HAP-1 (cell line): ENCODE data around the gene PROC.

Experiments
- DNase-seq, 2 experiments: peaks; one replicate each; pipeline ENCODE4 v3.0.0-alpha.2; 2016 to 2020; ENCODE audit warnings: low spot score in 2 of 2
- H3K27me3 ChIP-seq: fragments of 250-450 bp; sonication (Bioruptor Pico); 2 replicates; pipeline ENCODE4 v1.5.1; 2020; ENCODE audit warnings: low read depth, mild to moderate bottlenecking, moderate library complexity
- H3K36me3 ChIP-seq: fragments of 250-450 bp; sonication (Bioruptor Pico); replicated peaks from 2 replicates; pipeline ENCODE4 v1.5.1; 2020; ENCODE audit warnings: mild to moderate bottlenecking
- H3K4me1 ChIP-seq: fragments of 250-450 bp; sonication (Bioruptor Pico); 2 replicates; pipeline ENCODE4 v1.5.1; 2020; ENCODE audit warnings: mild to moderate bottlenecking
- H3K4me3 ChIP-seq: fragments of 250-450 bp; sonication (Bioruptor Pico); 2 replicates; pipeline ENCODE4 v1.5.1; 2020; ENCODE audit warnings: mild to moderate bottlenecking, moderate library complexity
- H3K9me3 ChIP-seq: fragments of 250-450 bp; sonication (Bioruptor Pico); 2 replicates; pipeline ENCODE4 v1.5.1; 2020; ENCODE audit warnings: mild to moderate bottlenecking, moderate library complexity
- in situ Hi-C: fragments of 300-500 bp; cut with MboI; formaldehyde crosslinking; loops from 3 replicates; pipeline ENCODE4 v1.14.3; 2020; ENCODE audit warnings: low sequenced_read_pairs, inconsistent platforms, mixed read lengths

Gene PROC

GRCh38 chr2:127418300-127419111, at the start of gene PROC:
Gene PROC, plus strand, starts transcription at chr2:127418427. Its CDS starts 1,516 bp downstream, at chr2:127419943.
- in situ Hi-C loops = no loop called here
- H3K4me3 ChIP-seq = no peak within 1 kb of the TSS
- H3K9me3 ChIP-seq = 0 out of 2 replicates have a peak, but pooled peaks cover 2% of the 10 kb centered on the region
- no peak for DNase-seq
- no peaks in the 10 kb centered on the region for H3K27me3 ChIP-seq
- H3K4me1 ChIP-seq = peaks cover 11% of the 10 kb centered on the region
- no peaks in the 10 kb centered on the region for H3K36me3 ChIP-seq

DNA sequence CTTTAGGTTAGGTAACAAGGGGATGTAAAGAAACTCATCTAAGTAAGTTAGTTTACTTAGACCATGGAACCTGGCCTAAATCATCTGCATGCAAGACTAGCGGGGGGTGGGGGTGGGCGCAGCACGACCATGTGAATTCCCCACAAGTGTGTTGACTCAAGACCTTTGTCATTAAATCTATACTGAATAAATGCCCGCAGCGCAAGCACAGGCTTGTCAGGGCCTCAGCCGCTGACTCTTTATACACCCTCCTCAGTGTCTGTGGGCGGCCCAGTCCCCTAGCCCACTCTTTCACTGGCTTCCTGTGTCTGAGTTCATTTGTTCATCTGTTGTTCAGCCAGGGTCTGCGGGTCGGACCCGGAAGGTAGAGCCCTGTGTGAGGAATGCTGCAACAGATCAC, 48.2 kb upstream of the PROC start:
- Histone ChIP-seq H3K9me3 (no peaks in the 10 kb centered on the region; the same call in 1 of the 2 replicates), H3K4me1 (peaks cover 43% of the 10 kb centered on the region), H3K4me3 (no peak overlapping the region), H3K27me3 (no peaks in the 10 kb centered on the region), H3K36me3 (no peaks in the 10 kb centered on the region)
- peak; percentile 76 to 82 for DNase-seq
- in situ Hi-C loops = no loop called here

- in situ Hi-C loops = no loop called here
- Histone ChIP-seq H3K4me1 (peaks cover 46% of the 10 kb centered on the region), H3K27me3 (no peaks in the 10 kb centered on the region), H3K4me3 (no peak overlapping the region), H3K9me3 (no peaks in the 10 kb centered on the region; the same call in 1 of the 2 replicates), H3K36me3 (no peaks in the 10 kb centered on the region)
- peak; percentile 57 to 82 for DNase-seq
Measured at GRCh38 chr2:127371037-127371436, 47.2 kb upstream of the PROC start.

GRCh38 chr2:127373362-127374083, 44.7 kb upstream of the PROC start:
- DNase-seq = no peak
- in situ Hi-C loops = no loop called here
- peaks cover 46% of the 10 kb centered on the region for H3K4me1 ChIP-seq
- no peaks in the 10 kb centered on the region for H3K36me3 ChIP-seq
- no peaks in the 10 kb centered on the region; the same call in 1 of the 2 replicates for H3K9me3 ChIP-seq
- no peak overlapping the region for H3K4me3 ChIP-seq
- H3K27me3 ChIP-seq = no peaks in the 10 kb centered on the region

- Histone ChIP-seq H3K4me1 (peaks cover 26% of the 10 kb centered on the region), H3K4me3 (no peak overlapping the region), H3K36me3 (no peaks in the 10 kb centered on the region), H3K9me3 (no peaks in the 10 kb centered on the region; the same call in 1 of the 2 replicates), H3K27me3 (no peaks in the 10 kb centered on the region)
- in situ Hi-C loops = no loop called here
- DNase-seq = no peak
Measured at GRCh38 chr2:127376257-127376656, 42.0 kb upstream of the PROC start.

DNA sequence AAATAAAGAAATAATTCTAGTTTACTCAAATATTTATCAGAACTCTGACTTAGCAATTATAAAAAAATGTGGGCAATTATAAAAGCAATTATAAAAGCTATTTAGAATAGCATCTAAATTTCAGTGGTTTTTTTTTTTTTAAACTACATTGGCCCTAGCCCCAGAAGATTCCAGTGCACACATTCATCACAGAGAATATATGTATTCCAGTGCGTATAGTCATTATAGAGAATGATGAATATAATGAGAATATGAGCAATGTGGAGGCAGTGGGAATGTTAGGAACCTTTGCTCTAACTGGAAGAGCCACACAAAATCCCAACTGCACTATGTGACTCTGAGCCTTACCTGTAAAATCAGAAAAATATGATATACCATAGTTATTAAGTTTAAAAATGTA, 41.0 kb upstream of the PROC start:
- H3K27me3 ChIP-seq = no peaks in the 10 kb centered on the region
- H3K4me3 ChIP-seq = no peak overlapping the region
- no peaks in the 10 kb centered on the region for H3K36me3 ChIP-seq
- H3K4me1 ChIP-seq = peaks cover 16% of the 10 kb centered on the region
- in situ Hi-C loops = no loop called here
- no peaks in the 10 kb centered on the region; the same call in 1 of the 2 replicates for H3K9me3 ChIP-seq
- DNase-seq = no peak

GRCh38 chr2:127378720-127379119, 39.5 kb upstream of the PROC start:
- in situ Hi-C loops = no loop called here
- H3K36me3 ChIP-seq = no peaks in the 10 kb centered on the region
- H3K4me3 ChIP-seq = no peak overlapping the region
- DNase-seq = no peak
- H3K9me3 ChIP-seq = no peaks in the 10 kb centered on the region
- H3K27me3 ChIP-seq = no peaks in the 10 kb centered on the region
- peaks cover 6% of the 10 kb centered on the region for H3K4me1 ChIP-seq

GRCh38 chr2:127379712-127380355, 38.4 kb upstream of the PROC start:
- in situ Hi-C loops = no loop called here
- Histone ChIP-seq H3K9me3 (no peaks in the 10 kb centered on the region), H3K36me3 (no peaks in the 10 kb centered on the region), H3K4me1 (peaks cover 3% of the 10 kb centered on the region), H3K4me3 (no peak overlapping the region), H3K27me3 (no peaks in the 10 kb centered on the region)
- DNase-seq = no peak

- no peak overlapping the region for H3K4me3 ChIP-seq
- in situ Hi-C loops = no loop called here
- H3K27me3 ChIP-seq = no peaks in the 10 kb centered on the region
- H3K36me3 ChIP-seq = no peaks in the 10 kb centered on the region
- H3K9me3 ChIP-seq = no peaks in the 10 kb centered on the region
- H3K4me1 ChIP-seq = peaks cover 3% of the 10 kb centered on the region; the same call in 1 of the 2 replicates
- no peak for DNase-seq
Measured at GRCh38 chr2:127381762-127382161, 36.5 kb upstream of the PROC start.

GRCh38 chr2:127382831-127383230, 35.4 kb upstream of the PROC start:
- no peak for DNase-seq
- peaks cover 3% of the 10 kb centered on the region; the same call in 1 of the 2 replicates for H3K4me1 ChIP-seq

DNA sequence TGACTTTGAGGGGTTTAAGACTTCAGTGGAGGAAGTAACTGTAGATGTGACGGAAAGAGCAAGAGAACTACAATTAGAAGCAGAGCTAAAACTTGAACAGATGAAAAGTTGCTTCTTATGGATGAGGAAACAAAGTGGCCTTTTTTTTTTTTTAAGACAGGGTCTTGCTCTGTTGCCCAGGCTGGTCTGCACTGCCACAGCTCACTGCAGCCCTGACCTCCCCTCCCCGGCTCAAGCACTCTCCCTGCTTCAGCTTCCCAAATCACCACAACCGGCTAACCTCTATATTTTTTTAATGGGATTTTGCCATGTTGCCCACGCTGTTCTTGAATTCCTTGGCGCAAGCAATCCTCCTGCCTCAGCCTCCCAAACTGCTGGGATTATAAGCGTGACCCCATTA, 33.7 kb upstream of the PROC start:
- in situ Hi-C loops = no loop called here
- Histone ChIP-seq H3K27me3 (no peaks in the 10 kb centered on the region), H3K4me3 (no peak overlapping the region), H3K9me3 (no peaks in the 10 kb centered on the region), H3K36me3 (no peaks in the 10 kb centered on the region), H3K4me1 (peaks cover 11% of the 10 kb centered on the region)
- no peak for DNase-seq

More at GRCh38 chr2:127382831-127383230, 35.4 kb upstream of the PROC start:
- H3K36me3 ChIP-seq = no peaks in the 10 kb centered on the region
- in situ Hi-C loops = no loop called here
- H3K4me3 ChIP-seq = no peak overlapping the region
- no peaks in the 10 kb centered on the region for H3K9me3 ChIP-seq
- no peaks in the 10 kb centered on the region for H3K27me3 ChIP-seq

- Histone ChIP-seq H3K4me3 (peak overlapping the region; percentile 85), H3K9me3 (no peaks in the 10 kb centered on the region), H3K36me3 (no peaks in the 10 kb centered on the region), H3K27me3 (no peaks in the 10 kb centered on the region), H3K4me1 (peaks cover 11% of the 10 kb centered on the region)
- no peak for DNase-seq
- in situ Hi-C loops = no loop called here
Measured at GRCh38 chr2:127386246-127386645, 32.0 kb upstream of the PROC start.

- no peaks in the 10 kb centered on the region for H3K9me3 ChIP-seq
- in situ Hi-C loops = no loop called here
- H3K4me1 ChIP-seq = peaks cover 11% of the 10 kb centered on the region
- peak overlapping the region; percentile 85 for H3K4me3 ChIP-seq
- no peaks in the 10 kb centered on the region for H3K27me3 ChIP-seq
- H3K36me3 ChIP-seq = no peaks in the 10 kb centered on the region
- DNase-seq = peak; percentile 78 to 90
Measured at GRCh38 chr2:127386764-127387654, 31.2 kb upstream of the PROC start.
